SU-DHL-6 (cell line): ENCODE data around the gene ABCB11.

Experiments
- H2AFZ ChIP-seq: fragments of 200-600 bp; sonication (generic); 2 replicates; pipeline ENCODE4 v1.6.1; 2014; ENCODE audit warnings: low read depth, mild to moderate bottlenecking, moderate library complexity, mixed read lengths, antibody characterized with exemption, low read length; ENCODE audit not compliant: severe bottlenecking
- H3F3A ChIP-seq: fragments of 200-600 bp; shearing (Covaris generic); 2 replicates; pipeline ENCODE4 v1.6.0; 2016; ENCODE audit warnings: antibody characterized with exemption, mild to moderate bottlenecking; ENCODE audit not compliant: insufficient read depth
- H3K27ac ChIP-seq: fragments of 200-600 bp; sonication (generic); 2 replicates; pipeline ENCODE4 v1.5.1; 2016; ENCODE audit warnings: low read depth, mild to moderate bottlenecking, low read length, moderate library complexity, mixed read lengths
- H3K27me3 ChIP-seq: fragments of 200-600 bp; sonication (generic), shearing (Covaris generic); 2 replicates; pipeline ENCODE4 v1.6.0; 2014; ENCODE audit warnings: mild to moderate bottlenecking, low read length
- H3K36me3 ChIP-seq: fragments of 200-600 bp; sonication (generic); 2 replicates; pipeline ENCODE4 v1.6.1; 2014; ENCODE audit warnings: mild to moderate bottlenecking, low read length, mixed read lengths
- H3K4me2 ChIP-seq: fragments of 300-600, 200-600 bp; shearing (Covaris generic), sonication (generic); 2 replicates; pipeline ENCODE4 v1.6.0; 2014; ENCODE audit warnings: low read length, low read depth, mild to moderate bottlenecking; ENCODE audit not compliant: poor library complexity, severe bottlenecking
- H3K4me3 ChIP-seq: fragments of 200-600 bp; sonication (generic); 2 replicates; pipeline ENCODE4 v1.5.1; 2014; ENCODE audit warnings: antibody characterized with exemption, low read length, mild to moderate bottlenecking, mixed read lengths; ENCODE audit not compliant: insufficient read depth, poor library complexity, severe bottlenecking
- H3K79me2 ChIP-seq: fragments of 200-600 bp; sonication (generic); 2 replicates; pipeline ENCODE4 v1.6.1; 2014; ENCODE audit warnings: mild to moderate bottlenecking, low read length, moderate library complexity; ENCODE audit not compliant: insufficient read depth
- H3K9ac ChIP-seq: fragments of 200-600 bp; sonication (generic); 2 replicates; pipeline ENCODE4 v1.7.0; 2014; ENCODE audit warnings: mild to moderate bottlenecking, low read length
- H3K9me2 ChIP-seq: fragments of 200-600 bp; sonication (generic); replicated peaks from 2 replicates; pipeline ENCODE4 v1.6.1; 2014; ENCODE audit warnings: low read length; ENCODE audit not compliant: insufficient read depth
- H3K9me3 ChIP-seq: fragments of 200-600 bp; sonication (generic); 2 replicates; pipeline ENCODE4 v1.6.1; 2014; ENCODE audit warnings: low read length, mixed read lengths; ENCODE audit not compliant: insufficient read depth
- H4K20me1 ChIP-seq: fragments of 200-600 bp; sonication (generic); 2 replicates; pipeline ENCODE4 v1.6.1; 2014; ENCODE audit warnings: low read depth, mild to moderate bottlenecking, antibody characterized with exemption, low read length, moderate library complexity, mixed read lengths
- CTCF ChIP-seq: fragments of 200-600 bp; sonication (generic); IDR thresholded peaks from one replicate; pipeline ENCODE4 v1.5.1; 2017; ENCODE audit warnings: antibody characterized with exemption, mild to moderate bottlenecking, low read length, moderate library complexity; ENCODE audit not compliant: insufficient read depth, poor library complexity, severe bottlenecking
- EZH2phosphoT487 ChIP-seq: fragments of 200-600 bp; sonication (generic), shearing (Covaris generic); conservative IDR thresholded peaks from 2 replicates; pipeline ENCODE4 v1.6.1; 2018; ENCODE audit warnings: mild to moderate bottlenecking, antibody characterized with exemption, low read length, moderate library complexity, mixed read lengths

Gene ABCB11

DNA sequence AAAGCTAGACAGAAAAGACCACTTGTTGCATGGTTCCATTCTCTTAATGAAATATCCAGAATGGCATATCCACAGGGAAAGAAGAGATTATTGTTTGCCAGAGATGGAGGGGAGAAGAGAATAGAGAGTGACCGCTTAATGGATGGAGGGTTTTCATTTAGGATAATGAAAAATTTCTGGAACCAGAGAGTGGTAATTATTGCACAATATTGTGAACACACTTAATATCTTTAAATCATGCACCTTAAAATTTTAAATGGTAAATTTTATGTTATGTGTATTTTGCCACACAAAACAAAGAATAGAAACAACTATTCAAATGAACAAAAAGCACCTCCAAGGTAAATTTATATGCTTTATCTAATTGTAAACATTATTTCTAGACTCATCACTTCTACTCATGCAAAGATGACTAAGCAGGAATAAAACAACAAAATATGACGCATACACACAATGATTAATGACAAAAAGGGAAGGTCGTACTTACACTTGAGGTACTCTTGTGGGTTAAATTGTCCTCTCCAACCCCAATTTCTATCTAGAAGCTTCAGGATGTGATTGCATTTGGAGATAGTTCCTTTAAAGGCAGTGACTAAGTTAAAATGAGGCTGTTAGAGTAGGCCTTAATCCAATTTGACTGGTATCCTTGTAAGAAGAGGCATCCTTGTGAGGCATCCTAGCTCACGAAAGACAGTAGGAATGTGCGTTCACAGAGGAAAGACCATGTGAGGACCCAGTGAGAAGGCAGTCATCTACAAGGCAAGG is 19.5 kb upstream of the ABCB11 start:
- H3K27me3 ChIP-seq = no peaks in the 10 kb centered on the region
- no peaks in the 10 kb centered on the region for H3K36me3 ChIP-seq
- H4K20me1 ChIP-seq = no peaks in the 10 kb centered on the region
- no peak overlapping the region for H3K4me3 ChIP-seq
- H3K9me2 ChIP-seq = no peaks in the 10 kb centered on the region
- no peak overlapping the region for H2AFZ ChIP-seq
- no peaks in the 10 kb centered on the region for H3K79me2 ChIP-seq
- no peak overlapping the region for H3K4me2 ChIP-seq
- H3K9me3 ChIP-seq = no peaks in the 10 kb centered on the region
- H3K27ac ChIP-seq = no peak overlapping the region
- TF ChIP-seq CTCF = no peak
- no peak for TF ChIP-seq EZH2phosphoT487
- H3F3A ChIP-seq = no peaks in the 10 kb centered on the region
- no peak overlapping the region for H3K9ac ChIP-seq

DNA sequence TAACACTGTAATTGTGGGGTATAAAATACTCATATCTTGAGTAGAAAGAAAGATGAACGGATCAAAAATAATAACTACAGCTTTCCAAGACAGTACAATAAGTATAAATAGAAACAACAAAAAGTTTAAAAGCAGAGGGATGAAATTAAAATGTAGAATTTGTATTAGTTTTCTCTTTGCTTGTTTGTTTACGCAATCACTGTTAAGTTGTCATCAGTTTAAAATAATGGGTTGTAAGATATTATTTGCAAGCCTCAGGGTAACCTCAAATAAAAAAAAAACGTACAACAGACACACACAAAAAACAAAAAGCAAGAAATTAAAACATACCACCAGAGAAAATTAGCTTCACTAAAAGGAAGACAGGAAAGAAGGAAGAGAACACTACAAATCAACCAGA is 18.0 kb upstream of the ABCB11 start:
- Histone ChIP-seq H3K9ac (no peak overlapping the region), H3K4me3 (no peak overlapping the region)
- no peak for TF ChIP-seq EZH2phosphoT487
- no peak for TF ChIP-seq CTCF

GRCh38 chr2:169047256-169048250 is 16.4 kb upstream of the ABCB11 start:
- Histone ChIP-seq H3K27me3 (no peaks in the 10 kb centered on the region), H3F3A (no peaks in the 10 kb centered on the region), H3K79me2 (no peaks in the 10 kb centered on the region), H2AFZ (no peak overlapping the region), H3K9me3 (no peaks in the 10 kb centered on the region), H3K4me2 (no peak overlapping the region), H3K27ac (no peak overlapping the region), H3K9me2 (no peaks in the 10 kb centered on the region), H3K4me3 (no peak overlapping the region), H3K36me3 (no peaks in the 10 kb centered on the region), H3K9ac (no peak overlapping the region), H4K20me1 (no peaks in the 10 kb centered on the region)
- TF ChIP-seq EZH2phosphoT487 (no peak), CTCF (no peak)

More for the DNA sequence above, 18.0 kb upstream of the ABCB11 start:
- Histone ChIP-seq H2AFZ (no peak overlapping the region), H3F3A (no peaks in the 10 kb centered on the region), H3K4me2 (no peak overlapping the region), H3K9me2 (no peaks in the 10 kb centered on the region), H3K79me2 (no peaks in the 10 kb centered on the region), H3K27ac (no peak overlapping the region), H4K20me1 (no peaks in the 10 kb centered on the region), H3K36me3 (no peaks in the 10 kb centered on the region), H3K27me3 (no peaks in the 10 kb centered on the region), H3K9me3 (no peaks in the 10 kb centered on the region)
